HS-27A (cell line): ENCODE measurements around the gene CGA.

Experiments
- DNase-seq: peaks from one replicate; pipeline ENCODE4 v3.0.0-alpha.2; 2012; ENCODE audit warnings: low read depth, missing footprints

CGA gene

DNA sequence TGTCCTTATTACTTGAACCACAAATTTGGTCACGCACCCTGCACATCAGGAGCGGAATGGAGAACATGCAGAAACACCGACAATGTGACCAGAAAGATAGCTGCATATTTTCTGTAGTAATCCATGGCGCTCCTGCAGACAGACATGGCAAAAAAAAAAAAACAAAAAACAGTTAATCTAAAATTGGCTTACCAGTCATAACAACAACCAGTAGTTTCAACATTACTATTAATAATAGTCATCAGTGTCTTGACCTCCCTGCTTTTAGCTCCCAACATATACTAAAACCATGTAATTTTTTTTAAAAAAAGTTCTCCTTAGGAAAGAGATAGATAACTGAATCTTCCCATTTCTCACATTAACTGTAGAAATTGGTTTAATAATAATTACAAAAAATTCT lies 6.8 kb downstream of the CGA start:
- no peak for DNase-seq

DNA sequence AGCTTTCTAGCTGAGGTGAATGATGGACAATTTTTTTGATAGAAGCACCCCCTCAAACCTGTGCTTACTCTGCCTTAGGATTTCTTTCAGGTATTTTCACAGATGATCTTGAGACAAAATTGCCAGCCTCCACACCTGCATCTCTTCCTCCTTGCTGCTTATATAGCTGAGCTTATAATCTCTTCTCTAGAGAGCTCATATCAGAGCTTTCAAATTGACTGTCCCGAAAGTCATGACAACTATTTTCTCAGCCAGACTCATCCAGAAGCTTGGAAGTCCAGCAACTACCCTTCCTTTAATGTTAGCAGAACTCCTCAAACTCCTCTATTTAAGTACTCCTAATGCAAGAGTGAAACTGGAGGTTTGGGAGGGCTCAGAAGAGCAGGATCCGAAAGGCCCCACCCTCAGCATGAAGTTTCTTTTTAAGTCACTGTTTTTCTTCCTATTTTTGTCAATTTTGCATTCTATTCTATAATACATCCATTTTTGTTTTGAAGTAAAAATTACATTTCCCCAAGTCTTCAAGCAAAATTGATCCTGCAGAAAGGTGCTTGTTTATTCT lies 12.7 kb downstream of the CGA start:
- no peak for DNase-seq

DNA sequence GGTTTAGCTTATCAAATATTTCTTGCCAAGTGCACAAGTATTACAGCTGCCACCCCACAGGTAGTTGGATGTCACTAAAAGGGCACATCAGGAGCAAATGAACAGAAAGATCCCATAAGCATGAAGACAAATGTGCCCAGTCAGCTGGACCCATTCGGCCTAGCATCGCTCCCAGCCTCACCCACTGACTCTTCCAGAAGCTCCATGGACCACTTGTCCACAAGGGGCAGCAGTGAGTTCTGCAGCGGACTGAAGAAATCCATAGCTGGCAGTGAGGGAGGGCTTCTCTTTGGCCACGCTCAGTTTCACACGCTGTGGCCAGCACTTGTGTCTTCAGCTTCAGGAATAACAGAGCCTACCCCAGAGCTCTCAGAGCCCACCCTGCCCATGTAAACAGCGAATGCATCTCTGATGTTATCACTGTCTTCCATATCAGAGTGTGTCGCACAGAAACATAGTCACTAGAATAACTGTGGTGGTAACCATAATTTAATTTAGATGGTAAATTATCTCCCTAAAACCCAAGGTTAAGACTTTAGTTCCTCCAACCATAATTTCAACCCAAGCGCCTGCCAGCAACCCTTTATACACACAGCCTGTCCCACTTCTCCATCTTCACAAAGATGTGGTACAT lies 15.8 kb downstream of the CGA start:
- no peak for DNase-seq

DNA sequence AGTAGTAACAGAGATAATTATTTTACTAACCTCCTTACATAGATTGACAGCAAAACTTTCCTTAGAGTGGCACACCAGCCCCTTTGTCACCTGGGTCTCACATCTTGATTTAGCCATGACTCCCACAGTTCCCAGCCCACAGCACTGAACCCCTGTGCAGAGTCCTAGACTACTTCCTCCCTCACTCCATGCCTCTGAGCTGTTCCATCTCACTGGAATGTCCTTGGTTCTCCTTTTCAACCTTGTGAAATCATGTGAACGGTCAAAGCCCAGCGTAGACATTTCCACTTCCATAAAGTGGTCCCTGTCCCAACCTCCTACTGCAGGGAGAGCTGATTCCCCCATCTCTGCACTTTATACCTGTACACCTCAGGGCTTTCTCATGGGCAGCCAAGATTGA lies 19.7 kb downstream of the CGA start:
- DNase-seq: no peak

DNA sequence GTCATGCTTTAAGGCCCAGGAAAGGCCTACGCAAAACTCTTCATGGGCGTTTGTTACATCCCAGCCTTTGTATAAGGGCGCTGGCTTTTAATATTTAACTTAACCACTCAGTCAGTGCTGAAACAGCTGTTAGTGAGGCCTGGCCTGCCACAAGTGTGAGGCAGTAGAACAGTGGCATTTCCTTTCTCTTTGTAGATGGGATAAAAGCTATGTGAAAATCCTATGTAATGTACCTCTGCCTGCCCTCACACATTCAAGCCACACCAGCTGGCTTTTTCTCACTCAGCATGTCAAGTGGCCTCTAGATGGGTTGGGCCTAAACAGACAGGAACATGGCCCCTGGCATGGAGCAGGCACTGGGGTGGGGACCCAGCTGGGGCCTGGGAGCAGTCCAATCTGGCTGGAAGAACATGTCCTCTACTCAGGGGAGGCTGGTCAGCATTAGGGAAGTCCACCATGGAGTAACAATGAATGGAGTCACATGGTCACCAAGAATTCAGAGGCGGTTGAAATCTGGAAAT lies 20.7 kb downstream of the CGA start:
- DNase-seq: no peak

DNA sequence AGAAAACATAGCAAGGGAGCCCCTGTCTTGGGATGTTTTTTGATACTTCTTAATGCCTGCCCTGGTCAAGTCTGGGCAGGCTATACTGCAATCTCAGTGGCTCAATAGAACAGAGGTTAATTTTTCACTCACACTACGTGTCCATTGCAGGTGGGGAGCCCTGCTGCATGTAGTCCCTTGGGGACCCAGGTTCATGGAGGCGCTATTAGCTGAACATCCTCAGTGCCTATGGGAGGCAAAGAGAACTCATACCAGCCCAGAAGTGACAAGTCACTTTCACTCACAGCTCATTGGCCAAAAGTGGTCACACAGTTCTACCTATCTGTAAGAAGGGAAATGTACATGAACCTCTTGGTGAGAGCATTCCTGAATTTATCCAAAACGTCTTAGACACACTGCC lies 23.2 kb downstream of the CGA start:
- no peak for DNase-seq

DNA sequence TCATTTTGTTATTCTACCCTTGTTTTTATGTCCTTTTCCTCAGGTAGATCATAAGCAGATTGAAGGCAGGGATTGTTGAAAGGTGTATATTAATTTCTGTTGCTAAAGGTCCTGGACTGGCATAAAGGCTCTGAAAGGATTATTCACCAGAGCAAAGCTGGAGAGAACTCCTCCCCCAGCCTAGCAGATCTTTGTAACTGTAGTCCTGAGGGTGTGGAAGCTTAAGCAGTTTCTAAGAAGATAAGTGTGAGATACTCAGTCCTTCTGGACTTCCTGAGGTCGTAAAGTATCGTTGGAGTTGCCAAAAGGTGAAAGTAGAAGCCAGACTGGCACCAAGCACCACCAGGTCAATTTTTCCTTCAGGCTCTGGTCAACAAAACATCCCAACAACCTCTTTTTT lies 24.2 kb downstream of the CGA start:
- DNase-seq: no peak

DNA sequence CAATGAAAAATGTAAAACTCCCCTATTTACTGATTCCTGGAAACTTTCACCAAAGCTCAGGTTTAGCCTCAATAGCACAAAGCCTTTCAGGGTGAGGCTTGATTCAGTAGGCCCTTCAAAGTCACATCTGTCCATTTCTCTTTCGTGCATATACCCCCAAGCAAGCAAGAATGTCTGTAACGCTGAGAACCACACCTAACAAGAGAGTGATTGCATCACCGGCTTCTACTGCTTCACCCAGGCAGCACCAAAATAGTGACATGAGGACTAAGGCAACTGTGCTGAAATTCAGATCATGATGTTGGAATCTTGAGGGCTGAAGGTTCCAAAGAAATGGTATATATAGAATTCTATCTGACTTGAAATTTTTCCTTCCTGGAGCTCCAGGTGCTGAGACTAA lies 26.1 kb downstream of the CGA start:
- no peak for DNase-seq

DNA sequence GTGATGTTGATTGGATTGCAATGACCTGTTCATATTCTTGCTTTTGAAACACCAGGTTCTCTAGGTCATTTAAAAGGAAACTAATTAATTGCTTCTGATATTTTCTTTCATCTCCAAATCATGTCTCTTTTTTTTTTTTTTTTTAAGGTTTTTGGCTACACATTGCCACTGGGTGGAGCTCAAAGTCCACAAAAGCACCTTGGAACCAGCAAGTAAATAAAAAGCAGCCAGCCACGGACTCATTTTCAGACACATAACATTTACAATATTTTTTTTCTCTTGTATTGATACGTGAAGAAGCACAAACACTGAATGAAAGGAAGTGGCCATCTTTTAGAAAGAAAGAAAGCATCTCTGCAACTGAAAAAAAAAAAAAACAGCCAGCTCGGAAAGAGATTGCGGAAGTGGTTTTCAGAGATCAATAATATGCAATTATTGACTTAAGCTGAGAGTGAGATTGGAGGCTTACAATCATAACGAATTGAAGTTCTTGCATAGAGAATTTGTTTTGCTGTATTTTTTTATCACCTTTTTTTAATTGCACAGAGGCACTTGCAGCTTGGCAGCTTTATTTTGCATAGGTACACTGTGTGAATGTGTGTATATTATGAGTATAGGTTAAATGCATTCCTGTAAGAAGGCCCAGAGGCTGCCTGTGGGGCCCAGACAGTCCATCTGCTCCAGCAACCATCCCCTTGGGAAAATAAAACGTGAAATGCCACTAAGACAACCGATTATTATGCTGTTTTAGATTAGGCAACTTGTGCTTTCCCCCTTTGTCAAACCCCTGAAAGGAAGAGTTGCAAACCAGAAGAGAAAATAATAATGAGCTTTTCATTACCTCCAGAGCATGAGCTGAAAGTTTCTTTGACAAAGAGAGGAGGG lies 28.2 kb downstream of the CGA start:
- peak; percentile 11 for DNase-seq

DNA sequence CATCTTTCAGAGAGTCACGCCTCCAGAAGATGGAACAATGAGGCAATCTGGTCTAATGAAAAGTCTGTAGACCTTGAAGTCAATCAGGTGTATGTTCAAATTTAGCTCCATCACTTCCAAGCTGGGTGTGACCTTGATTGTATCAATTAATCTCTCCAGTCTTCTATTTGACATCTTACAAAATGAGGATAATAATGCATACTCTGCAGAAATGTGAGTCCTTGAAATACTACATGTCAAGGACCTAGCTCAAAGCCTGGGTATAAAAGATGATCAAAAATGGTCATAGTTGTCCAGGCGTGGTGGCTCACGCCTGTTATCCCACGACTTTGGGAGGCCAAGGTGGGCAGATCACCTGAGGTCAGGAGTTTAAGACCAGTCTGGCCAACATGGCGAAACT lies 29.8 kb downstream of the CGA start:
- no peak for DNase-seq

DNA sequence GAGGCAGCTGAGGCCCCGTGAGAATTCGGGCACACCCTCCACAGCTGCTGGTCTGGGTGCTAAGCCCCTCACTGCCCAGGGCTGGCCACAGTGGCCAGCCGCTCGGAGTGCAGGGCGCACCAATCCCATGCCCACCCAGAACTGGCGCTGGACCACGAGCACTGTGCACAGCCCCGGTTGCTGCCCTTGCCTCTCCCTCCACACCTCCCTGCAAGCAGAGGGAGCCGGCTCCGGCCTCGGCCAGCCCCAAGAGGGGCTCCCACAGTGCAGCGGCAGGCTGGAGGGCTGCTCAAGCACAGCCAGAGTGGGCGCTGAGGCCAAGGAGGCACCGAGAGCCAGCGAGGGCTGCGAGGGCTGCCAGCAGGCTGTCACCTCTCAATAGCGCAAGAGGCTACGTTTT lies 35.0 kb downstream of the CGA start:
- no peak for DNase-seq

DNA sequence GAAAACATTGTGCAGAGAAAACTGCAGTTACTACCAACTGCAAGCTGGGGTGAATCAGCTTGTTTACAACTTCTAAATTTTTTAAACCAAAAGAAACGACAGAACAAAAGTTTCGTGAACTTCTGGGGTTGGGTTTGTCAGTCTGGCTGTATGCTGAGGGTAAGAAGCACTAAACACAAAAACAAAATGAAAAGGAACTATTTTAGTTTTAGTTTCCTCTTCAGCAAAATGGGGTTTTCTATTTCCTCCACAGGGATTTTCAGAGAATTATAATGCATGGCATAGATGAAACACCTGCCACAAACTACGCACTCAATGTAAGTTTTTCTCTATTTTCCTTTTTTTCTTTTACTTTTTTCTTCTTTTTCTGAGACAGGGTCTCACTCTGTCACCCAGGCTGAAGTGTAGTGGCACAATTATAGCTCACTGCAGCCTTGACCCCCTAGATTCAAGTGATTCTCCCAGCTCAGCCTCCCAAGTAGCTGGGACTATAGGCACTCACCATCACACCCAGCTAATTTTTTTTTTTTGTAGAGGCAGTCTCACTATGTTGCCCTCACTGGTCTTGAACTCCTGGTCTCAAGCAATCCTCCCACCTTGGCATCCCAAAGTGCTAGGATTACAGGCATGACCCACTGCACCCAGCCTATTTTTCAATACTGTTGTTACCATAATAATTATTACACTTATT lies 40.6 kb downstream of the CGA start:
- DNase-seq: no peak

DNA sequence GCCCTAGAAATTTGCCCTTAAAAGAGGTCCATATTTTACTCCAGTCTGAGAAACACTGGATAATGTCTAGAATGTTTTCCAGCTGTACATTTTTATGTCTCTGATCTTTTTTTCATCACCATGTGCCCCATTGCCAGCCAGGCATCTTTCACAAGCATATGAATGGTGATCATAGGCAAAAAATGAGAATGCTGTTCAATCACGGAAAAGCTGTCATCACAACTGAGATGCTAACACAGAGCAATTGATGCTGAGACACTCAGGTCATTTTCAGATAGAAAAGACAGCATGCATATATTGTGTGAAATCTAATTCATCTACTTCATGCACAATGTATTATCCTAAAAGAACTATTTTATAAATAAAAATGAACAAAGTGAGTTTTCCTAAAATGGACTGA lies 41.6 kb downstream of the CGA start:
- no peak for DNase-seq

DNA sequence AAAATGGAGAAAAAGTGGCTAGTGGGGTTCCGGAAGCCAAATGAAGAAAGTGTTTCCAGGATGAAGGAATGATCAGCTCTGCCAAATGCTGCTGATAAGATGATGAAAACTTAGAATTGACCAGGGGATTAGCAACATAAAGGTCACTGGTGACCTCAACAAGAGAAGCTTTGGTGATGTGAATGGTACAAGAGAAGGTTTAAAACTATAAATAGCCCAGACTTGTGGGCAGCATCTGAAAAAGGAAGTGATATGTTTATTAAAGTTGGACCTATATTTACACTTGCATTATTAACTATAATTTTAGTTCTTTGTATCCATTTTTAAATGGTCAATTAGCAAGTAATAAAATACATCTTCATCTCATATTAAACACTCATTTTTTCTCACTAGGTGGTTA lies 45.1 kb downstream of the CGA start:
- DNase-seq: no peak

DNA sequence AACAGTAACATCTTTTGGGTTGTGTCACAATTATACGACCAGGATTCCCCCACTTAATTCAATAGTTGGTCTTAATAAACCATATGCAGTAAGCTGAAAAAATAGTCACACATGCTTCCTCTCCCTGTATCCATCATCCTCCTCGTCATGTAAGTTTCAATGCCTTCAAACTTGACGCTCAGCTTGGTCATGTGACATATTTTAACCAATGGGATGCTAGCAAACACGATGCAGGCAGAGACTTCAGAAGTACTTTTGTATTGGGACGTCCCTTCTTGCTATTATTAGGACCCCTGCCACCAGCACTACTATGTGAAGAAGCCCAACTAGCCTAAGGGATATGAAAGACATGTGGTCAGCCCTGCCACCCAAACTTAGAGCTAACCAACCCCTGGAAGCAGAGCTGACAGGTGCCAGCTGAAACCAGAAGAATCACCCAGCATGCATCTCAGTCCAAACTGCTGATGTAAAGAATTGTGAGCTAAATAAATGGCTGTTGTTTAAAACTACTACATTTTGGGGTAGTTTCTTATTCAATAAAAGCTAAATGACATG lies 49.3 kb downstream of the CGA start:
- DNase-seq: peak; percentile 11

DNA sequence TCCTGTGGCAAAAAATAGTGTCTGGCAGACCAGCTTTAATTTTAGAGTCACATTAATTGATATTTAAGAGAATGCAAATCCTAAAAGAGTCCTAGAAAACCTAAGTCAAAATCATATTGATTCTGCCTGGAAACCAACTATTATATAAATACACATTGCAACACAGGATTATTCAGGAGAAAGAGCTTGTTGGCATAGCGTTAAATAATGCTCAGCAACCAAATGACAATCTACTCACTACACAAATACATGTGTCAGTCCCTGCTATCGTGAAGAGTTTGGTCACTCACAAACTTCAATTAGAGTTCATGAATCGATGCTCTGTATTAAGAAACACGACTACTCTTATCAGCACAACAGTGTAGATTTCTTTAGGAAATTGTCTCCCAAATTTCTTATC lies 54.2 kb downstream of the CGA start:
- no peak for DNase-seq
